HCT116 (cell line): Measurements from ENCODE around the gene SLTM. TPM values are rescaled to one million over a fixed set of nuclear protein-coding genes. Genes with fewer than 3 reads are reported as not detected.

Experiments
- ATAC-seq: fragments of 200-7000 bp; cut with Tn5 transposase; 2 replicates; pipeline ENCODE4 v1.9.1; 2020; ENCODE audit warnings: mild to moderate bottlenecking, moderate library complexity
- BruUV-seq: library from RNA; stranded (reverse); fragments of 400-500 nt; replicated peaks from 2 replicates; lab custom pipeline; 2021; lab: Mats Ljungman, UMichigan
- CTCF ChIA-PET: fragments of 300-600 bp; sonication (Branson Sonifier 250); formaldehyde crosslinking; loops from one replicate; lab custom pipeline; 2021; ENCODE audit warnings: antibody characterized with exemption; lab: Charles Lee
- POLR2A ChIA-PET: fragments of 300-600, 350-600 bp; sonication (Branson Sonifier 250); formaldehyde crosslinking; loops from one replicate; lab custom pipeline; 2021; ENCODE audit warnings: antibody characterized with exemption; lab: Charles Lee
- RAD21 ChIA-PET, 2 experiments: fragments of 300-600 bp; sonication (Branson Sonifier 250); formaldehyde crosslinking; loops; one replicate each; lab custom pipeline; 2023; ENCODE audit warnings: low total read pairs in 2 of 2; ENCODE audit not compliant: uncharacterized antibody in 2 of 2, unreplicated experiment in 2 of 2, low non-redundant PET in 1 of 2; lab: Charles Lee
- DNase-seq: peaks from one replicate; pipeline ENCODE4 v3.0.0-alpha.2; 2010; ENCODE audit warnings: low read depth, low spot score
- H2AFZ ChIP-seq: fragments of 200-600 bp; shearing (Covaris generic), sonication (generic); 2 replicates; pipeline ENCODE4 v1.6.1; 2017; ENCODE audit warnings: low read depth, mixed run types, mixed read lengths, antibody characterized with exemption, low read length; ENCODE audit not compliant: poor library complexity, severe bottlenecking
- H3K27ac ChIP-seq: 2 replicates; pipeline ENCODE4 v1.5.1; 2012; ENCODE audit warnings: low read depth, low read length
- H3K27me3 ChIP-seq: fragments of 200-600 bp; sonication (generic); 2 replicates; pipeline ENCODE4 v1.6.1; 2016; ENCODE audit warnings: mixed run types, low read length, mixed read lengths; ENCODE audit not compliant: insufficient read depth
- H3K36me3 ChIP-seq, 2 experiments: fragments of 200-500 bp in 1 of 2; fragments of 200-600 bp in 1 of 2; sonication (Bioruptor generic) in 1 of 2; sonication (generic) in 1 of 2; 2 replicates each; pipeline versions ENCODE4 v1.5.1 to v1.6.1; 2014 to 2016; ENCODE audit warnings: low read length in 2 of 2, inconsistent platforms in 1 of 2, mixed read lengths in 1 of 2, mixed run types in 1 of 2; ENCODE audit not compliant: insufficient read depth in 2 of 2, control insufficient read depth in 1 of 2
- H3K4me1 ChIP-seq, 2 experiments: fragments of 200-600 bp in 1 of 2; sonication (generic) in 1 of 2; 2 replicates each; pipeline versions ENCODE4 v1.5.1 to v1.6.1; 2012 to 2017; ENCODE audit warnings: low read length in 2 of 2, inconsistent platforms in 1 of 2, mild to moderate bottlenecking in 1 of 2, mixed read lengths in 1 of 2, mixed run types in 1 of 2, moderate library complexity in 1 of 2; ENCODE audit not compliant: insufficient read depth in 2 of 2, control insufficient read depth in 1 of 2
- H3K4me2 ChIP-seq: fragments of 200-600 bp; sonication (generic); 2 replicates; pipeline ENCODE4 v1.6.1; 2017; ENCODE audit warnings: mixed run types, low read length, mixed read lengths
- H3K4me3 ChIP-seq, 2 experiments: fragments of 200-600 bp in 1 of 2; sonication (generic) in 1 of 2; replicated peaks in 1 of 2; 2 replicates each; pipeline ENCODE4 v1.5.1; 2011 to 2016; ENCODE audit warnings: low read length in 2 of 2, control low read depth in 1 of 2, low read depth in 1 of 2, mild to moderate bottlenecking in 1 of 2, mixed read lengths in 1 of 2, mixed run types in 1 of 2
- H3K79me2 ChIP-seq: fragments of 200-600 bp; sonication (generic); 2 replicates; pipeline ENCODE4 v1.6.1; 2017; ENCODE audit warnings: mild to moderate bottlenecking, mixed run types, low read length, moderate library complexity, mixed read lengths; ENCODE audit not compliant: insufficient read depth
- H3K9ac ChIP-seq: fragments of 200-600 bp; sonication (generic); 2 replicates; pipeline ENCODE4 v1.6.1; 2016; ENCODE audit warnings: low read length, mixed read lengths
- H3K9me2 ChIP-seq: fragments of 200-600 bp; sonication (generic), shearing (Covaris generic); 2 replicates; pipeline ENCODE4 v1.6.1; 2017; ENCODE audit warnings: mixed run types, mild to moderate bottlenecking, moderate library complexity; ENCODE audit not compliant: insufficient read depth
- H3K9me3 ChIP-seq, 2 experiments: fragments of 200-500 bp in 1 of 2; fragments of 200-600 bp in 1 of 2; sonication (Bioruptor generic) in 1 of 2; sonication (generic) in 1 of 2; 2 replicates each; pipeline ENCODE4 v1.6.1; 2014 to 2017; ENCODE audit warnings: low read length in 2 of 2, mixed read lengths in 2 of 2, inconsistent platforms in 1 of 2, low read depth in 1 of 2, mild to moderate bottlenecking in 1 of 2, mixed run types in 1 of 2, moderate library complexity in 1 of 2; ENCODE audit not compliant: control insufficient read depth in 1 of 2, insufficient read depth in 1 of 2
- H4K20me1 ChIP-seq: fragments of 200-600 bp; sonication (generic), shearing (Covaris generic); 2 replicates; pipeline ENCODE4 v1.6.1; 2017; ENCODE audit warnings: mixed run types, mild to moderate bottlenecking, moderate library complexity; ENCODE audit not compliant: insufficient read depth
- CBX3 ChIP-seq: IDR thresholded peaks from 2 replicates; pipeline ENCODE4 v1.6.1; 2012; ENCODE audit warnings: low read depth
- CEBPB ChIP-seq: IDR thresholded peaks from 2 replicates; pipeline ENCODE4 v1.6.1; 2012; ENCODE audit warnings: low read depth
- CTCF ChIP-seq, 3 experiments: fragments of 200-600 bp in 1 of 3; sonication (generic) in 1 of 3; IDR thresholded peaks in 2 of 3; conservative IDR thresholded peaks in 1 of 3; 2 replicates each; pipeline ENCODE4 v1.5.1; 2012 to 2017; ENCODE audit warnings: low read depth in 2 of 3, low read length in 2 of 3, antibody characterized with exemption in 1 of 3, borderline replicate concordance in 1 of 3, control low read depth in 1 of 3, mild to moderate bottlenecking in 1 of 3, mixed read lengths in 1 of 3, mixed run types in 1 of 3, moderate library complexity in 1 of 3; ENCODE audit not compliant: insufficient read depth in 1 of 3
- EGR1 ChIP-seq: IDR thresholded peaks from 2 replicates; pipeline ENCODE4 v1.6.1; 2012; ENCODE audit warnings: low read depth
- ELF1 ChIP-seq: IDR thresholded peaks from 2 replicates; pipeline ENCODE4 v1.6.1; 2012; ENCODE audit warnings: low read depth, borderline replicate concordance
- EZH2 ChIP-seq: fragments of 200-600 bp; sonication (generic); IDR thresholded peaks from 2 replicates; pipeline ENCODE4 v1.6.1; 2017; ENCODE audit warnings: antibody characterized with exemption, mixed run types
- EZH2phosphoT487 ChIP-seq: fragments of 200-600 bp; IDR thresholded peaks from 2 replicates; pipeline ENCODE4 v1.6.1; 2018; ENCODE audit warnings: antibody characterized with exemption, borderline replicate concordance
- JUND ChIP-seq: IDR thresholded peaks from 2 replicates; pipeline ENCODE4 v1.6.1; 2012
- POLR2A ChIP-seq: IDR thresholded peaks from 2 replicates; pipeline ENCODE4 v1.7.0; 2011; ENCODE audit warnings: borderline replicate concordance; ENCODE audit not compliant: insufficient read depth, insufficient read length; ENCODE audit errors: extremely low read depth
- POLR2AphosphoS5 ChIP-seq: IDR thresholded peaks from 2 replicates; pipeline ENCODE4 v1.6.1; 2011; ENCODE audit warnings: mild to moderate bottlenecking, low read depth, low read length, moderate library complexity
- RAD21 ChIP-seq: IDR thresholded peaks from 2 replicates; pipeline ENCODE4 v1.6.1; 2012; ENCODE audit warnings: low read depth, mild to moderate bottlenecking
- REST ChIP-seq: IDR thresholded peaks from 2 replicates; pipeline ENCODE4 v1.6.1; 2012; ENCODE audit warnings: low read depth
- SIN3A ChIP-seq: IDR thresholded peaks from 2 replicates; pipeline ENCODE4 v1.6.1; 2012; ENCODE audit warnings: low read depth
- SRF ChIP-seq: IDR thresholded peaks from 2 replicates; pipeline ENCODE4 v1.6.1; 2012; ENCODE audit warnings: low read depth
- TCF7L2 ChIP-seq: IDR thresholded peaks from 2 replicates; pipeline ENCODE4 v1.7.0; 2011; ENCODE audit warnings: borderline replicate concordance, inconsistent platforms; ENCODE audit not compliant: insufficient read depth, insufficient read length; ENCODE audit errors: extremely low read depth
- YY1 ChIP-seq: IDR thresholded peaks from 2 replicates; pipeline ENCODE4 v1.6.1; 2011; ENCODE audit warnings: low read length, low read depth, moderate library complexity, mild to moderate bottlenecking; ENCODE audit not compliant: insufficient replicate concordance; ENCODE audit errors: extremely low read depth
- ZBTB33 ChIP-seq: IDR thresholded peaks from 2 replicates; pipeline ENCODE4 v1.6.1; 2011; ENCODE audit warnings: mild to moderate bottlenecking, low read length, moderate library complexity; ENCODE audit not compliant: insufficient replicate concordance; ENCODE audit errors: extremely low read depth
- ZFX ChIP-seq: fragments of 450-650 bp; IDR thresholded peaks from 2 replicates; pipeline ENCODE4 v1.6.1; 2017
- ZNF274 ChIP-seq: fragments of 200-500 bp; sonication (Bioruptor generic); IDR thresholded peaks from 2 replicates; pipeline ENCODE4 v1.6.1; 2014; ENCODE audit warnings: mild to moderate bottlenecking, low read depth, low read length, inconsistent platforms
- intact Hi-C: fragments of 100-400 bp; cut with micrococcal nuclease; formaldehyde crosslinking; loops from 2 replicates; pipeline ENCODE4 v1.10.0; 2022
- total RNA-seq: library from RNA; stranded (reverse); gene quantifications from one replicate; pipeline ENCODE4 v1.2.1, GENCODE V29; 2021; ENCODE audit not compliant: unreplicated experiment
- TF ChIP-seq, protein P1 (sequence below): IDR thresholded peaks from 2 replicates; pipeline ENCODE4 v1.6.1; 2012
- TF ChIP-seq, protein P2 (sequence below): IDR thresholded peaks from 2 replicates; pipeline ENCODE4 v1.6.1; 2012

SLTM gene
- total RNA-seq, 1 experiment from 2014 or later, result 88.7 TPM

GRCh38 chr15:58934114-58934447 is 602 bp upstream of the SLTM start:
- intact Hi-C loops, result loop anchor here (5.0 kb wide), 1 partner anchor 162 kb away; the partner anchor contains the start of gene MINDY2
- peaks cover 0 to 8% of the 10 kb centered on the region in 2 experiments; a peak in 2 of 4 replicates for H3K36me3 ChIP-seq
- TF ChIP-seq ZBTB33 (no peak), CEBPB (peak; percentile 39; the same call in 1 of the 2 replicates), CTCF (IDR thresholded peaks at IDR 0.05 in 2 of 3, conservative IDR thresholded peaks at IDR 0.05 in 1 of 3; ENCODE audit: borderline replicate concordance in 1 of 3, insufficient read depth in 1 of 3, low read depth in 2 of 3, low read length in 2 of 3) (no peak), POLR2A (no peak), POLR2AphosphoS5 (no peak), ELF1 (no peak; the same call in 1 of the 2 replicates), YY1 (no peak), REST (no peak), CBX3 (no peak), SIN3A (peak; percentile 60; the same call in 1 of the 2 replicates), ZFX (no peak), EZH2phosphoT487 (no peak), SRF (no peak), EGR1 (no peak), EZH2 (no peak), RAD21 (no peak), ZNF274 (no peak), TCF7L2 (no peak), JUND (no peak)
- TF ChIP-seq, protein P1, sequence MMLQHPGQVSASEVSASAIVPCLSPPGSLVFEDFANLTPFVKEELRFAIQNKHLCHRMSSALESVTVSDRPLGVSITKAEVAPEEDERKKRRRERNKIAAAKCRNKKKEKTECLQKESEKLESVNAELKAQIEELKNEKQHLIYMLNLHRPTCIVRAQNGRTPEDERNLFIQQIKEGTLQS, result no peak
- TF ChIP-seq, protein P2, sequence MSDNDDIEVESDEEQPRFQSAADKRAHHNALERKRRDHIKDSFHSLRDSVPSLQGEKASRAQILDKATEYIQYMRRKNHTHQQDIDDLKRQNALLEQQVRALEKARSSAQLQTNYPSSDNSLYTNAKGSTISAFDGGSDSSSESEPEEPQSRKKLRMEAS, result no peak

More at GRCh38 chr15:58934114-58934447, 602 bp upstream of the SLTM start:
- peaks cover 43% of the 10 kb centered on the region for H3K79me2 ChIP-seq
- ATAC-seq, result no peak
- POLR2A ChIA-PET, result interaction anchor here (1.3 kb wide), 1 partner anchor 163 kb away, joined by 3 read pairs; the partner anchor contains the start of gene MINDY2
- RAD21 ChIA-PET, result no interaction called here
- CTCF ChIA-PET, result no interaction called here
- H3K27me3 ChIP-seq, result no peaks in the 10 kb centered on the region
- H3K4me1 ChIP-seq, result peaks cover 12 to 21% of the 10 kb centered on the region in 2 experiments; a peak in 3 of 4 replicates
- TSS peak; percentile 93 for BruUV-seq
- no peaks in the 10 kb centered on the region for H3K9me3 ChIP-seq
- peak overlapping the region; percentile 95 for H3K9ac ChIP-seq
- H3K9me2 ChIP-seq, result no peaks in the 10 kb centered on the region
- H3K4me3 ChIP-seq, result peak overlapping the region; percentile 52 to 95
- no peak for DNase-seq
- no peaks in the 10 kb centered on the region for H4K20me1 ChIP-seq
- H3K27ac ChIP-seq, result peak overlapping the region; percentile 100
- H2AFZ ChIP-seq, result peak overlapping the region; percentile 100
- peak overlapping the region; percentile 93 for H3K4me2 ChIP-seq
